ENCODE results near the gene MICAL2.

The MICAL2 gene

DNA sequence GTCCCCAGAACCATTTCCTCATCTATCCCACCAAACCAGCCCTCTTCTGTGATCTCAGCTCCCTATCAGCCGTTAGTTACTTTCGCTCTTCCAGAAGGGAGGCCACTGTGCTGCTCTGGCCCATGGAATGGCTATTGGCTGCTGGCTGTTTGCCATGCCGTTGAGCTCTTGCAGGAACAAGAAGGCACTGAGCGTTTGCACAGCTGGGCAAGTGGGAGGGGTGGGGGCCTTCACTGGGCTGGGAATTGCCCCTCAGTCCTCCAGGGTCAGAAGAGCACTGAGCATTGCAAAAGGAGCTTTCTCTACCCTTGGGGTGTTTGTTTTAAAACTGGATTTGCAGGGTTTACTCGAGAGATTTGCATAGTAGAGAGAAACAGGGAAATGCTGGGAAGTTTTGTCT is 137.9 kb downstream of the MICAL2 start (continued):
- TF ChIP-seq, protein P1, sequence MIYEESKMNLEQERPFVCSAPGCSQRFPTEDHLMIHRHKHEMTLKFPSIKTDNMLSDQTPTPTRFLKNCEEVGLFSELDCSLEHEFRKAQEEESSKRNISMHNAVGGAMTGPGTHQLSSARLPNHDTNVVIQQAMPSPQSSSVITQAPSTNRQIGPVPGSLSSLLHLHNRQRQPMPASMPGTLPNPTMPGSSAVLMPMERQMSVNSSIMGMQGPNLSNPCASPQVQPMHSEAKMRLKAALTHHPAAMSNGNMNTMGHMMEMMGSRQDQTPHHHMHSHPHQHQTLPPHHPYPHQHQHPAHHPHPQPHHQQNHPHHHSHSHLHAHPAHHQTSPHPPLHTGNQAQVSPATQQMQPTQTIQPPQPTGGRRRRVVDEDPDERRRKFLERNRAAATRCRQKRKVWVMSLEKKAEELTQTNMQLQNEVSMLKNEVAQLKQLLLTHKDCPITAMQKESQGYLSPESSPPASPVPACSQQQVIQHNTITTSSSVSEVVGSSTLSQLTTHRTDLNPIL (CRISPR knock-in tag; IDR thresholded peaks at IDR 0.05; ENCODE audit: low read depth), result no peak

GRCh38 chr11:12249590-12250260 is 139.3 kb downstream of the MICAL2 start:
- ATAC-seq, result no peak
- no peak for TF ChIP-seq TCF4 (CRISPR knock-in tag; IDR thresholded peaks at IDR 0.05; ENCODE audit: borderline replicate concordance)
- TF ChIP-seq ZNF565 (CRISPR knock-in tag; conservative IDR thresholded peaks at IDR 0.05; ENCODE audit: low read depth), result no peak

DNA sequence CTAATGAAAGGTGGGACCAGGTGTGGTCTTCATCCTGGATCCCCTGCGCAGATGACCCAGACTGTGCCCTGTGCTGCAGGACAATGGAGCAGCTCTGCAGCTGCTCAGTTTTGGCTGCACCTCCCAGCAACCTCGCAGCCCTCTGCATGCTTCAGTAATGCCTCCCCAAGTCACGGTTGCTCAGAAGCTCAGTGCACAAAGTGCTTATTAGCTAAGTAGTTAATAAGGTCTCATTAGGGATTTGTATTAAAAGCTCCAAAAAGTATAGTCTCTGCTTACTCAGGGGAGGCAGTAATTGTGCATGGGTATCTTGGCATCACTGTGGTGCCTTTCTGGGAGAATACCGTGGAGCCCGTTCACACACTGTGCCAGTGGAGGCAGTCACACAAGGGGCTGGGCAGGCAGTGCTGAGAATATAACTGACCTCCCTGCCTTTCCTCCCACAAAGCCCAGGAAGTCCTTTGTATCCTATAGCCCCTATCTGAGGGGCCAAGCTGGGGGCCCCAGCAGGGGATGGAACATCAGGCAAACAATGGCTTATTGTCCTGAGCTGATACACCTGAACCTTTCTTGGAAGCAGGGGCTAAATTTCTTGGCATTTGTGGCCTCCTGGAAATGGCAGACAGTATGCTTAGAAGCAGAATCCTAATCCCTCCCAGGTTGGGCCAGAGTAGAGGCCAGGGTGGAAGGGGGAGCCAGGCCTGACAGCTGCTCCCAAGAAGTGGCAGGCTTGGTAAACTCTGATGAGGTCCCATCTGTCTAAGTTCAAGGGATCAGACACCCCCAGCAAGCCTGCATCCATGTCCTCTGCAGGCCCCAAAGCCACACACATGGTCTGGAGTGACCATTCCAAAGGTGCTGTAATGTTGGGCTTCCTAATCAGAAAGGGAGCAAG is 141.5 kb downstream of the MICAL2 start:
- ATAC-seq, result no peak
- no peak for TF ChIP-seq ZC3H10 (CRISPR knock-in tag; IDR thresholded peaks at IDR 0.05)
- TF ChIP-seq TSHZ2 (CRISPR knock-in tag; IDR thresholded peaks at IDR 0.05), result no peak
- TF ChIP-seq OSR1 (CRISPR knock-in tag; IDR thresholded peaks at IDR 0.05), result no peak
- no peak for TF ChIP-seq ESRRG (CRISPR knock-in tag; IDR thresholded peaks at IDR 0.05)
- TF ChIP-seq ZFP30 (CRISPR knock-in tag; IDR thresholded peaks at IDR 0.05), result no peak
- TF ChIP-seq ZNF8 (CRISPR knock-in tag; IDR thresholded peaks at IDR 0.05), result no peak
- TF ChIP-seq SNAI2 (CRISPR knock-in tag; IDR thresholded peaks at IDR 0.05), result no peak
- TF ChIP-seq TOX (CRISPR knock-in tag; IDR thresholded peaks at IDR 0.05; ENCODE audit: borderline replicate concordance), result no peak
- TF ChIP-seq ZFP3 (CRISPR knock-in tag; IDR thresholded peaks at IDR 0.05), result no peak
- no peak for TF ChIP-seq GLIS3 (CRISPR knock-in tag; IDR thresholded peaks at IDR 0.05)
- no peak for TF ChIP-seq PPARA (CRISPR knock-in tag; IDR thresholded peaks at IDR 0.05; ENCODE audit: borderline replicate concordance)
- TF ChIP-seq ARNTL (CRISPR knock-in tag; IDR thresholded peaks at IDR 0.05; ENCODE audit: borderline replicate concordance, low read depth), result no peak
- TF ChIP-seq, protein P2, sequence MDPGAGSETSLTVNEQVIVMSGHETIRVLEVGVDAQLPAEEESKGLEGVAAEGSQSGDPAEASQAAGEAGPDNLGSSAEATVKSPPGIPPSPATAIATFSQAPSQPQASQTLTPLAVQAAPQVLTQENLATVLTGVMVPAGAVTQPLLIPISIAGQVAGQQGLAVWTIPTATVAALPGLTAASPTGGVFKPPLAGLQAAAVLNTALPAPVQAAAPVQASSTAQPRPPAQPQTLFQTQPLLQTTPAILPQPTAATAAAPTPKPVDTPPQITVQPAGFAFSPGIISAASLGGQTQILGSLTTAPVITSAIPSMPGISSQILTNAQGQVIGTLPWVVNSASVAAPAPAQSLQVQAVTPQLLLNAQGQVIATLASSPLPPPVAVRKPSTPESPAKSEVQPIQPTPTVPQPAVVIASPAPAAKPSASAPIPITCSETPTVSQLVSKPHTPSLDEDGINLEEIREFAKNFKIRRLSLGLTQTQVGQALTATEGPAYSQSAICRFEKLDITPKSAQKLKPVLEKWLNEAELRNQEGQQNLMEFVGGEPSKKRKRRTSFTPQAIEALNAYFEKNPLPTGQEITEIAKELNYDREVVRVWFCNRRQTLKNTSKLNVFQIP (CRISPR knock-in tag; IDR thresholded peaks at IDR 0.05; ENCODE audit: borderline replicate concordance, low read depth), result no peak
- TF ChIP-seq, protein P3, sequence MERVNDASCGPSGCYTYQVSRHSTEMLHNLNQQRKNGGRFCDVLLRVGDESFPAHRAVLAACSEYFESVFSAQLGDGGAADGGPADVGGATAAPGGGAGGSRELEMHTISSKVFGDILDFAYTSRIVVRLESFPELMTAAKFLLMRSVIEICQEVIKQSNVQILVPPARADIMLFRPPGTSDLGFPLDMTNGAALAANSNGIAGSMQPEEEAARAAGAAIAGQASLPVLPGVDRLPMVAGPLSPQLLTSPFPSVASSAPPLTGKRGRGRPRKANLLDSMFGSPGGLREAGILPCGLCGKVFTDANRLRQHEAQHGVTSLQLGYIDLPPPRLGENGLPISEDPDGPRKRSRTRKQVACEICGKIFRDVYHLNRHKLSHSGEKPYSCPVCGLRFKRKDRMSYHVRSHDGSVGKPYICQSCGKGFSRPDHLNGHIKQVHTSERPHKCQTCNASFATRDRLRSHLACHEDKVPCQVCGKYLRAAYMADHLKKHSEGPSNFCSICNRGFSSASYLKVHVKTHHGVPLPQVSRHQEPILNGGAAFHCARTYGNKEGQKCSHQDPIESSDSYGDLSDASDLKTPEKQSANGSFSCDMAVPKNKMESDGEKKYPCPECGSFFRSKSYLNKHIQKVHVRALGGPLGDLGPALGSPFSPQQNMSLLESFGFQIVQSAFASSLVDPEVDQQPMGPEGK (CRISPR knock-in tag; IDR thresholded peaks at IDR 0.05; ENCODE audit: borderline replicate concordance), result no peak
- TF ChIP-seq ZNF70 (CRISPR knock-in tag; IDR thresholded peaks at IDR 0.05), result no peak
- TF ChIP-seq BACH2 (CRISPR knock-in tag; IDR thresholded peaks at IDR 0.05; ENCODE audit: borderline replicate concordance), result no peak
- TF ChIP-seq, protein P1 (CRISPR knock-in tag; IDR thresholded peaks at IDR 0.05; ENCODE audit: low read depth), result no peak
- no peak for TF ChIP-seq CSDC2 (CRISPR knock-in tag; IDR thresholded peaks at IDR 0.05)
- no peak for TF ChIP-seq RARB (CRISPR knock-in tag; IDR thresholded peaks at IDR 0.05)
- TF ChIP-seq TCF4 (CRISPR knock-in tag; IDR thresholded peaks at IDR 0.05; ENCODE audit: borderline replicate concordance), result no peak
